T-helper 22 cell (primary cell): ENCODE results near the gene FGF11.

Source experiments
- DNase-seq: peaks from one replicate; pipeline ENCODE4 v3.0.0-alpha.2; 2020; ENCODE audit warnings: low read depth

The FGF11 gene

DNA sequence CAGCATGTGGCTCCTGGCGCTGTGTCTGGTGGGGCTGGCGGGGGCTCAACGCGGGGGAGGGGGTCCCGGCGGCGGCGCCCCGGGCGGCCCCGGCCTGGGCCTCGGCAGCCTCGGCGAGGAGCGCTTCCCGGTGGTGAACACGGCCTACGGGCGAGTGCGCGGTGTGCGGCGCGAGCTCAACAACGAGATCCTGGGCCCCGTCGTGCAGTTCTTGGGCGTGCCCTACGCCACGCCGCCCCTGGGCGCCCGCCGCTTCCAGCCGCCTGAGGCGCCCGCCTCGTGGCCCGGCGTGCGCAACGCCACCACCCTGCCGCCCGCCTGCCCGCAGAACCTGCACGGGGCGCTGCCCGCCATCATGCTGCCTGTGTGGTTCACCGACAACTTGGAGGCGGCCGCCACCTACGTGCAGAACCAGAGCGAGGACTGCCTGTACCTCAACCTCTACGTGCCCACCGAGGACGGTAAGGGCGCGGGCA is 31.0 kb upstream of the FGF11 start:
- DNase-seq = no peak

- DNase-seq = no peak
Observed at GRCh38 chr17:7408863-7409262, 30.4 kb upstream of the FGF11 start.

GRCh38 chr17:7409716-7410115 is 29.6 kb upstream of the FGF11 start:
- no peak for DNase-seq

GRCh38 chr17:7410634-7411426 is 28.5 kb upstream of the FGF11 start:
- DNase-seq = no peak

GRCh38 chr17:7411427-7411750 is 27.9 kb upstream of the FGF11 start:
- no peak for DNase-seq

- no peak for DNase-seq
Observed at GRCh38 chr17:7413346-7413985, 25.8 kb upstream of the FGF11 start.

DNA sequence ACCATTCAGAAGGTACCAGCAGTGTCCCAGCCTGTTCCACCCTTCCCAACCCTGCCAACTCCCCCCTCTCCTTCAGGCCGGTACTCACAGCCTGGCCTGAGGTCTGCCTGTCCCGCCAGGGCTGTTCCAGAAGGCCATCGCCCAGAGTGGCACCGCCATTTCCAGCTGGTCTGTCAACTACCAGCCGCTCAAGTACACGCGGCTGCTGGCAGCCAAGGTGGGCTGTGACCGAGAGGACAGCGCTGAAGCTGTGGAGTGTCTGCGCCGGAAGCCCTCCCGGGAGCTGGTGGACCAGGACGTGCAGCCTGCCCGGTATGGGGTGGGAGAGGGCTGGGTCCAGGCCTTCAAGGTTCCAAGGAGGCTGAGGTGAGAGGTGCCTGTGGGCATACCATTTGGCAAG is 24.5 kb upstream of the FGF11 start:
- no peak for DNase-seq

- no peak for DNase-seq
Observed at GRCh38 chr17:7415784-7416183, 23.5 kb upstream of the FGF11 start.

GRCh38 chr17:7416323-7416722 is 23.0 kb upstream of the FGF11 start:
- DNase-seq = no peak

GRCh38 chr17:7417056-7417655 is 22.2 kb upstream of the FGF11 start:
- DNase-seq = no peak

GRCh38 chr17:7418472-7419152 is 20.7 kb upstream of the FGF11 start:
- DNase-seq = no peak

DNA sequence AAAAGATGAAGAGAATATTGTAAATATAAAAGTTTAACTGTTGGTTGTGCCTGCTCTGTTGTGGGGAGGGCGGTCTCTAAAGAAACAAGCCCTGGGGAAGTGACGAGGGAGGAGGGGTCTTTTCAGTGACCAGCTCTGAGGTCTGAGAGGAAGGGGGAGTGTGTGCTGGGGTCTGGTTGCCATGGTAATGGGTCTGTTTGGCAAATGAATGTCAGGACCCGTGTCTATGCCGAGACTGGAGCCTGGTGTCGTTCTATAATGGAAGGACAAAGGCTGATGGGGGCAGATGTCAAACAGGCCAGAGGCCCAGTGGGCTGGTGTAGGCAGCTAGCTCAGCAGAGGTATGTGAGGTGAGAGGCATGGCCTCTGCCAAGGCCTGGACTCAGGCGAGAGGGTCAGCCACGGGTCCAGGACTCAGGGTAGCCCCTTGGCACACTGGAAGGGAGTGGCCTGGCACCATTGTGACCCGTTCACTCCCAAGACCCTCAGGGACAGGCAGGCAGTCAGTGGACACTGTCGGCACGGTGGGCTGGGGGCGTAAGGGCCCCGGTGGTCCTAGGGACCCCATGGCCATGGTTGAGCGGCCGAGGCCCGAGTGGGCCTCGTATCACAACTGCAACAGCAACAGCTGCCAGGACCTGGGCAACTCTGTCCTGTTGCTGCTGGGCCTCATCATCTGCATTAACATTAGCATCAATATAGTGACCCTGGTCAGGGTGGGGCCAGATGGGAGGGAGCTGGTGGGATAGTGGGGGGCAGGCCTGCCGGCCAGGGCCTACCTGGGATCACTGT is 19.3 kb upstream of the FGF11 start, which contains the start of gene SPEM1:
Gene SPEM1 (plus strand): TSS at position 506 of the 792 bp plus-strand sequence. CDS start 61 bp downstream, at position 567.
- DNase-seq = no peak

DNA sequence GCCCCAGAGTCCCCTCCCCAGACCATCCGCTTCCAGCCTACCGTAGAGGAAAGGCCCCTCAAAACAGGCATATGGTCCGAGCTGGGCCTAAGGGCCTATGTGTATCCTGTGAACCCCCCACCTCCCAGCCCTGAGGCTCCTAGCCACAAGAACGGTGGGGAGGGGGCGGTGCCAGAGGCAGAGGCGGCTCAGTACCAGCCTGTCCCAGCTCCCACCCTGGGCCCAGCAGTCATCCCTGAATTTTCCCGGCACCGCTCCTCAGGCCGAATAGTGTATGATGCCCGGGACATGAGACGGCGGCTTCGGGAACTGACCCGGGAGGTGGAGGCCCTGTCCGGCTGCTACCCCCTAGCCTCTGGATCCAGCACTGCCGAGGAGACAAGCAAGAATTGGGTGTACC is 18.1 kb upstream of the FGF11 start:
- DNase-seq = no peak

DNA sequence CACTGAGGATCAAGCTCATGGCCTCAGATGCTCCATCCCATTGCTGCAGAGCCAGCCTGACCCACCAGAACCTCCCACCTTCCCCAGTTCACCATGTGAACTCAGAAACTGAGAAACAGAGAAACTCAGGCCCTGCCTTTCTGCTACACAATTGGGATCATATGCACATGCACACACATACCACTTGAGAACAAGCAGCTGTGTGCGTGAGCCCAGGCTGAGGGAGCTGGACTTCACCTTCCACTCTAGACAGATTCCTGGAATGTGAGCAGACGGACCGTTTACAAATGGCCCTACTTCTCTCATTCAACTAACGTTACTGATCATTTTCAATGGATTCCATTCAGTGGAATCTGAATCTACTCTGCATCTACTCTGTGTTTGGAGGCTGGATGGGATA is 15.6 kb upstream of the FGF11 start:
- DNase-seq = no peak

GRCh38 chr17:7425316-7425715 is 14.0 kb upstream of the FGF11 start, which contains the start of gene SPEM2:
TSS of gene SPEM2 (plus strand) at chr17:7425616. CDS start at chr17:7425689, 73 bp downstream.
- DNase-seq = no peak

DNA sequence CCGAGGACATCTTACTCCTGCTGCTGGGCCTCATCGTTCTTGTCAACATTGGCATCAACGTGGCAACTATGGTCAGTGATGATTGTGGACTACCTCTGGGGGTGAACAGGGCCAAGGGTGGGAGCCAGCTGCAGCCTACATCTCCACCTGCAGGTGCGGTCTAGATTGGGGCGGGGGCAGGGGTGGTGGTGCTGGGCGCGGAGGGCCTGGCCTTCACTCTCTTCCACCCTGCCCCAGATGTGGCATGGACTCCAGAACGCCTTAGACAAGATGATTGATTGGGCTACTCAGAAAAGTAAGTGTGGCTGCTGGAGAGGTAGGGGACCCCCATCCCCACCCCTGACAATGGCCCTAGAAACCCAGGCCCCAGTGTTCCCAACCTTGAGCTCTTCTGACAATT is 13.6 kb upstream of the FGF11 start:
- DNase-seq = no peak

GRCh38 chr17:7426203-7426863 is 13.0 kb upstream of the FGF11 start:
- DNase-seq = no peak

GRCh38 chr17:7426896-7427489 is 12.3 kb upstream of the FGF11 start:
- no peak for DNase-seq

GRCh38 chr17:7427549-7427948 is 11.8 kb upstream of the FGF11 start:
- no peak for DNase-seq

- DNase-seq = no peak
Observed at GRCh38 chr17:7428557-7428956, 10.8 kb upstream of the FGF11 start, which contains the start of gene SPEM3. TSS of gene SPEM3 (plus strand) at chr17:7428857. CDS start at chr17:7428903, 46 bp downstream.

- no peak for DNase-seq
Observed at GRCh38 chr17:7429722-7430121, 9.6 kb upstream of the FGF11 start.
